Esophagus squamous epithelium (tissue), 4 donors: ENCODE measurements around the gene LPIN3.

Source experiments
- CTCF ChIP-seq, 6 experiments: fragments of 450-650 bp in 4 of 6; fragments of 200-600 bp in 2 of 6; sonication (generic) in 2 of 6; IDR thresholded peaks; one replicate each; pipeline ENCODE4 v1.5.1; 2016 to 2019; ENCODE audit warnings: antibody characterized with exemption in 6 of 6, mild to moderate bottlenecking in 4 of 6, moderate library complexity in 4 of 6
- POLR2A ChIP-seq, 4 donors: fragments of 450-650 bp; IDR thresholded peaks; one replicate each; pipeline ENCODE4 v1.6.1; 2017; ENCODE audit warnings: antibody characterized with exemption in 4 of 4, mild to moderate bottlenecking in 4 of 4, moderate library complexity in 3 of 4

- TF ChIP-seq POLR2A (IDR thresholded peaks at IDR 0.05) (no peak), CTCF (IDR thresholded peaks at IDR 0.05) (no peak)
Measured at GRCh38 chr20:41347523-41348429, 7.2 kb downstream of the LPIN3 start.
